SH-SY5Y (cell line): Measurements from ENCODE around the gene RNU5D-1.

Experiments used
- GATA2 ChIP-seq: IDR thresholded peaks from 2 replicates; pipeline ENCODE4 v1.6.1; 2011; ENCODE audit warnings: mild to moderate bottlenecking, low read depth, low read length
- GATA3 ChIP-seq: IDR thresholded peaks from 2 replicates; pipeline ENCODE4 v1.6.1; 2011; ENCODE audit warnings: low read depth, mild to moderate bottlenecking, low read length, moderate library complexity

- TF ChIP-seq GATA2: no peak
- TF ChIP-seq GATA3: no peak
Measured at GRCh38 chr1:44733365-44733764, 2.4 kb upstream of the RNU5D-1 start.
